ENCODE measurements around the gene CHRDL1. TPM values are rescaled to one million over a fixed set of nuclear protein-coding genes. Genes with fewer than 3 reads are reported as not detected.

CHRDL1 gene
- total RNA-seq, 1 experiment from 2014 or later = 11.1 TPM

DNA sequence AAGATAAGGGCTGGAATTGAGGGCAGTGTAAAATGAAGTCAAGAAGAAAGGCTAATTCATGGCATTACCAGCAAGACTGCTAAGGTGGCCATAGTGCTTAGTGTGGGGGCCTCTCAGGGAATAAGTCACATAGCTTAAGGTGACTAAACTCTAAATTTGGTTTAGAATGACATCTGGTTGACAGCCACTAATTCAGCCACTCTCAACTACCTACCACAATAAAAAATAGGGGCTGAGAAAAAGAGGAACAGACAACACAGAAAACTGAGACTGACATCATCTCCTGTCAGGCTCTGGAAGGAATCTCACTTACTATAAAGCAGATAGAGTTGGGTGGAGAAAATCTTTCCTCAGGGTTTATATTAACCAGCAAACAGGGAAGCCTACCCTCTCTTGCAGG is 96.9 kb downstream of the CHRDL1 start:
- Mint-ChIP-seq H3K4me1 (no peaks in the 10 kb centered on the region), H3K4me3 (no peak overlapping the region), H3K27me3 (ENCODE audit: low read depth) (no peaks in the 10 kb centered on the region), H3K27ac (no peak overlapping the region), H3K9me3 (no peaks in the 10 kb centered on the region), H3K36me3 (no peaks in the 10 kb centered on the region)
- ChIA-PET CTCF (no interaction called here), POLR2A (no interaction called here)
- no peak for DNase-seq (ENCODE audit: low spot score)
- TF ChIP-seq, protein P1, sequence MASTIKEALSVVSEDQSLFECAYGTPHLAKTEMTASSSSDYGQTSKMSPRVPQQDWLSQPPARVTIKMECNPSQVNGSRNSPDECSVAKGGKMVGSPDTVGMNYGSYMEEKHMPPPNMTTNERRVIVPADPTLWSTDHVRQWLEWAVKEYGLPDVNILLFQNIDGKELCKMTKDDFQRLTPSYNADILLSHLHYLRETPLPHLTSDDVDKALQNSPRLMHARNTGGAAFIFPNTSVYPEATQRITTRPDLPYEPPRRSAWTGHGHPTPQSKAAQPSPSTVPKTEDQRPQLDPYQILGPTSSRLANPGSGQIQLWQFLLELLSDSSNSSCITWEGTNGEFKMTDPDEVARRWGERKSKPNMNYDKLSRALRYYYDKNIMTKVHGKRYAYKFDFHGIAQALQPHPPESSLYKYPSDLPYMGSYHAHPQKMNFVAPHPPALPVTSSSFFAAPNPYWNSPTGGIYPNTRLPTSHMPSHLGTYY (CRISPR knock-in tag; IDR thresholded peaks at IDR 0.05) = no peak
- TF ChIP-seq CREB1 (CRISPR knock-in tag; IDR thresholded peaks at IDR 0.05) (no peak), FOXP1 (CRISPR knock-in tag; IDR thresholded peaks at IDR 0.05; ENCODE audit: borderline replicate concordance) (no peak)
- TF ChIP-seq, protein P2, sequence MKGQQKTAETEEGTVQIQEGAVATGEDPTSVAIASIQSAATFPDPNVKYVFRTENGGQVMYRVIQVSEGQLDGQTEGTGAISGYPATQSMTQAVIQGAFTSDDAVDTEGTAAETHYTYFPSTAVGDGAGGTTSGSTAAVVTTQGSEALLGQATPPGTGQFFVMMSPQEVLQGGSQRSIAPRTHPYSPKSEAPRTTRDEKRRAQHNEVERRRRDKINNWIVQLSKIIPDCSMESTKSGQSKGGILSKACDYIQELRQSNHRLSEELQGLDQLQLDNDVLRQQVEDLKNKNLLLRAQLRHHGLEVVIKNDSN (CRISPR knock-in tag; IDR thresholded peaks at IDR 0.05) = no peak
- TF ChIP-seq, protein P3, sequence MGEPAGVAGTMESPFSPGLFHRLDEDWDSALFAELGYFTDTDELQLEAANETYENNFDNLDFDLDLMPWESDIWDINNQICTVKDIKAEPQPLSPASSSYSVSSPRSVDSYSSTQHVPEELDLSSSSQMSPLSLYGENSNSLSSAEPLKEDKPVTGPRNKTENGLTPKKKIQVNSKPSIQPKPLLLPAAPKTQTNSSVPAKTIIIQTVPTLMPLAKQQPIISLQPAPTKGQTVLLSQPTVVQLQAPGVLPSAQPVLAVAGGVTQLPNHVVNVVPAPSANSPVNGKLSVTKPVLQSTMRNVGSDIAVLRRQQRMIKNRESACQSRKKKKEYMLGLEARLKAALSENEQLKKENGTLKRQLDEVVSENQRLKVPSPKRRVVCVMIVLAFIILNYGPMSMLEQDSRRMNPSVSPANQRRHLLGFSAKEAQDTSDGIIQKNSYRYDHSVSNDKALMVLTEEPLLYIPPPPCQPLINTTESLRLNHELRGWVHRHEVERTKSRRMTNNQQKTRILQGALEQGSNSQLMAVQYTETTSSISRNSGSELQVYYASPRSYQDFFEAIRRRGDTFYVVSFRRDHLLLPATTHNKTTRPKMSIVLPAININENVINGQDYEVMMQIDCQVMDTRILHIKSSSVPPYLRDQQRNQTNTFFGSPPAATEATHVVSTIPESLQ (CRISPR knock-in tag; IDR thresholded peaks at IDR 0.05) = no peak
- TF ChIP-seq, protein P4, sequence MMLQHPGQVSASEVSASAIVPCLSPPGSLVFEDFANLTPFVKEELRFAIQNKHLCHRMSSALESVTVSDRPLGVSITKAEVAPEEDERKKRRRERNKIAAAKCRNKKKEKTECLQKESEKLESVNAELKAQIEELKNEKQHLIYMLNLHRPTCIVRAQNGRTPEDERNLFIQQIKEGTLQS (CRISPR knock-in tag; conservative IDR thresholded peaks at IDR 0.05) = no peak
- no peak for ATAC-seq

DNA sequence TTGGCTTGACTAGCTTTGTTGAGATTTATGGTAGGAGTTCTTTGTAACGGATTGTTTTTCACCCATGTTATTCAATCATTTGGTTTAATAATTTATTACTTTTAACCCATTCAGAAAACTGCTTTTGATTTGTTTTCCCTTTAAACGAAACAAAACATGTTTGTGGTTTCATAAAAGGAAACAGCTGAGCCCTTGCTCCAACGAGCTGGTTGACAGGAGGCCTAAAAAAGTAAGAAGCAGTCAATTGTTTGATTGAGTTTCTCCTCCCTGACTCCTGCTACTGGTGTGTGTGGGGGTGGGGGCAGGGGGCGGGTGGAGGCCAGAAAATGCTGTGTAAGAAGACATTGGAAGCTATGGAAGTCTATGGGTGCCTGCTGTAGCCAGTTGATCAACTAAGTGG is 102.8 kb downstream of the CHRDL1 start:
- ChIA-PET CTCF (interaction anchor here (0.6 to 0.9 kb wide), 2 partner anchors 154 to 155 kb away, joined by 4 to 5 read pairs; no protein-coding TSS in a partner anchor), POLR2A (no interaction called here)
- Mint-ChIP-seq H3K4me1 (no peaks in the 10 kb centered on the region), H3K36me3 (no peaks in the 10 kb centered on the region), H3K4me3 (no peak overlapping the region), H3K27me3 (ENCODE audit: low read depth) (no peaks in the 10 kb centered on the region), H3K27ac (no peak overlapping the region), H3K9me3 (no peaks in the 10 kb centered on the region)
- ATAC-seq (no peak), DNase-seq (ENCODE audit: low spot score) (no peak)
- no peak for TF ChIP-seq NFE2L1 (CRISPR knock-in tag; IDR thresholded peaks at IDR 0.05)
- no peak for TF ChIP-seq FOXK1 (CRISPR knock-in tag; IDR thresholded peaks at IDR 0.05)
- no peak for TF ChIP-seq TCF7 (CRISPR knock-in tag; IDR thresholded peaks at IDR 0.05; ENCODE audit: low read depth)
- TF ChIP-seq NFATC4 (CRISPR knock-in tag; IDR thresholded peaks at IDR 0.05) = no peak
- no peak for TF ChIP-seq GTF2I (CRISPR knock-in tag; conservative IDR thresholded peaks at IDR 0.05)
- TF ChIP-seq KAT7 (CRISPR knock-in tag; IDR thresholded peaks at IDR 0.05; ENCODE audit: borderline replicate concordance) = no peak
- TF ChIP-seq, protein P5, sequence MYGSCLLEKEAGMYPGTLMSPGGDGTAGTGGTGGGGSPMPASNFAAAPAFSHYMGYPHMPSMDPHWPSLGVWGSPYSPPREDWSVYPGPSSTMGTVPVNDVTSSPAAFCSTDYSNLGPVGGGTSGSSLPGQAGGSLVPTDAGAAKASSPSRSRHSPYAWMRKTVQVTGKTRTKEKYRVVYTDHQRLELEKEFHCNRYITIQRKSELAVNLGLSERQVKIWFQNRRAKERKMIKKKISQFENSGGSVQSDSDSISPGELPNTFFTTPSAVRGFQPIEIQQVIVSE (CRISPR knock-in tag; IDR thresholded peaks at IDR 0.05; ENCODE audit: borderline replicate concordance) = no peak
- TF ChIP-seq, protein P6, sequence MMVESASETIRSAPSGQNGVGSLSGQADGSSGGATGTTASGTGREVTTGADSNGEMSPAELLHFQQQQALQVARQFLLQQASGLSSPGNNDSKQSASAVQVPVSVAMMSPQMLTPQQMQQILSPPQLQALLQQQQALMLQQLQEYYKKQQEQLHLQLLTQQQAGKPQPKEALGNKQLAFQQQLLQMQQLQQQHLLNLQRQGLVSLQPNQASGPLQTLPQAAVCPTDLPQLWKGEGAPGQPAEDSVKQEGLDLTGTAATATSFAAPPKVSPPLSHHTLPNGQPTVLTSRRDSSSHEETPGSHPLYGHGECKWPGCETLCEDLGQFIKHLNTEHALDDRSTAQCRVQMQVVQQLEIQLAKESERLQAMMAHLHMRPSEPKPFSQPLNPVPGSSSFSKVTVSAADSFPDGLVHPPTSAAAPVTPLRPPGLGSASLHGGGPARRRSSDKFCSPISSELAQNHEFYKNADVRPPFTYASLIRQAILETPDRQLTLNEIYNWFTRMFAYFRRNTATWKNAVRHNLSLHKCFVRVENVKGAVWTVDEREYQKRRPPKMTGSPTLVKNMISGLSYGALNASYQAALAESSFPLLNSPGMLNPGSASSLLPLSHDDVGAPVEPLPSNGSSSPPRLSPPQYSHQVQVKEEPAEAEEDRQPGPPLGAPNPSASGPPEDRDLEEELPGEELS (CRISPR knock-in tag; IDR thresholded peaks at IDR 0.05) = no peak
- TF ChIP-seq PRRX2 (CRISPR knock-in tag; IDR thresholded peaks at IDR 0.05) = no peak
- TF ChIP-seq ZNF232 (CRISPR knock-in tag; IDR thresholded peaks at IDR 0.05) = no peak
- no peak for TF ChIP-seq OVOL2 (CRISPR knock-in tag; IDR thresholded peaks at IDR 0.05; ENCODE audit: borderline replicate concordance)
- no peak for TF ChIP-seq ZNF671 (CRISPR knock-in tag; IDR thresholded peaks at IDR 0.05)
- no peak for TF ChIP-seq FOXJ3 (CRISPR knock-in tag; IDR thresholded peaks at IDR 0.05; ENCODE audit: borderline replicate concordance)
- TF ChIP-seq, protein P7, sequence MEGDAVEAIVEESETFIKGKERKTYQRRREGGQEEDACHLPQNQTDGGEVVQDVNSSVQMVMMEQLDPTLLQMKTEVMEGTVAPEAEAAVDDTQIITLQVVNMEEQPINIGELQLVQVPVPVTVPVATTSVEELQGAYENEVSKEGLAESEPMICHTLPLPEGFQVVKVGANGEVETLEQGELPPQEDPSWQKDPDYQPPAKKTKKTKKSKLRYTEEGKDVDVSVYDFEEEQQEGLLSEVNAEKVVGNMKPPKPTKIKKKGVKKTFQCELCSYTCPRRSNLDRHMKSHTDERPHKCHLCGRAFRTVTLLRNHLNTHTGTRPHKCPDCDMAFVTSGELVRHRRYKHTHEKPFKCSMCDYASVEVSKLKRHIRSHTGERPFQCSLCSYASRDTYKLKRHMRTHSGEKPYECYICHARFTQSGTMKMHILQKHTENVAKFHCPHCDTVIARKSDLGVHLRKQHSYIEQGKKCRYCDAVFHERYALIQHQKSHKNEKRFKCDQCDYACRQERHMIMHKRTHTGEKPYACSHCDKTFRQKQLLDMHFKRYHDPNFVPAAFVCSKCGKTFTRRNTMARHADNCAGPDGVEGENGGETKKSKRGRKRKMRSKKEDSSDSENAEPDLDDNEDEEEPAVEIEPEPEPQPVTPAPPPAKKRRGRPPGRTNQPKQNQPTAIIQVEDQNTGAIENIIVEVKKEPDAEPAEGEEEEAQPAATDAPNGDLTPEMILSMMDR (IDR thresholded peaks at IDR 0.05) = no peak
- TF ChIP-seq, protein P8, sequence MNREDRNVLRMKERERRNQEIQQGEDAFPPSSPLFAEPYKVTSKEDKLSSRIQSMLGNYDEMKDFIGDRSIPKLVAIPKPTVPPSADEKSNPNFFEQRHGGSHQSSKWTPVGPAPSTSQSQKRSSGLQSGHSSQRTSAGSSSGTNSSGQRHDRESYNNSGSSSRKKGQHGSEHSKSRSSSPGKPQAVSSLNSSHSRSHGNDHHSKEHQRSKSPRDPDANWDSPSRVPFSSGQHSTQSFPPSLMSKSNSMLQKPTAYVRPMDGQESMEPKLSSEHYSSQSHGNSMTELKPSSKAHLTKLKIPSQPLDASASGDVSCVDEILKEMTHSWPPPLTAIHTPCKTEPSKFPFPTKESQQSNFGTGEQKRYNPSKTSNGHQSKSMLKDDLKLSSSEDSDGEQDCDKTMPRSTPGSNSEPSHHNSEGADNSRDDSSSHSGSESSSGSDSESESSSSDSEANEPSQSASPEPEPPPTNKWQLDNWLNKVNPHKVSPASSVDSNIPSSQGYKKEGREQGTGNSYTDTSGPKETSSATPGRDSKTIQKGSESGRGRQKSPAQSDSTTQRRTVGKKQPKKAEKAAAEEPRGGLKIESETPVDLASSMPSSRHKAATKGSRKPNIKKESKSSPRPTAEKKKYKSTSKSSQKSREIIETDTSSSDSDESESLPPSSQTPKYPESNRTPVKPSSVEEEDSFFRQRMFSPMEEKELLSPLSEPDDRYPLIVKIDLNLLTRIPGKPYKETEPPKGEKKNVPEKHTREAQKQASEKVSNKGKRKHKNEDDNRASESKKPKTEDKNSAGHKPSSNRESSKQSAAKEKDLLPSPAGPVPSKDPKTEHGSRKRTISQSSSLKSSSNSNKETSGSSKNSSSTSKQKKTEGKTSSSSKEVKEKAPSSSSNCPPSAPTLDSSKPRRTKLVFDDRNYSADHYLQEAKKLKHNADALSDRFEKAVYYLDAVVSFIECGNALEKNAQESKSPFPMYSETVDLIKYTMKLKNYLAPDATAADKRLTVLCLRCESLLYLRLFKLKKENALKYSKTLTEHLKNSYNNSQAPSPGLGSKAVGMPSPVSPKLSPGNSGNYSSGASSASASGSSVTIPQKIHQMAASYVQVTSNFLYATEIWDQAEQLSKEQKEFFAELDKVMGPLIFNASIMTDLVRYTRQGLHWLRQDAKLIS (CRISPR knock-in tag; IDR thresholded peaks at IDR 0.05; ENCODE audit: borderline replicate concordance) = no peak

Data from WTC11 (cell line).